ENCODE measurements around the gene COX8C. TPM values are rescaled to one million over a fixed set of nuclear protein-coding genes. Genes with fewer than 3 reads are reported as not detected.
"Not testable (repeated sequence)": the region's sequence is repeated elsewhere in the genome, so short reads cannot be mapped to it uniquely, and the experiment has no call there.

COX8C gene
- polyA plus RNA-seq, 2 of the 4 experiments (the other 2 are of a cell fraction), result not detected

DNA sequence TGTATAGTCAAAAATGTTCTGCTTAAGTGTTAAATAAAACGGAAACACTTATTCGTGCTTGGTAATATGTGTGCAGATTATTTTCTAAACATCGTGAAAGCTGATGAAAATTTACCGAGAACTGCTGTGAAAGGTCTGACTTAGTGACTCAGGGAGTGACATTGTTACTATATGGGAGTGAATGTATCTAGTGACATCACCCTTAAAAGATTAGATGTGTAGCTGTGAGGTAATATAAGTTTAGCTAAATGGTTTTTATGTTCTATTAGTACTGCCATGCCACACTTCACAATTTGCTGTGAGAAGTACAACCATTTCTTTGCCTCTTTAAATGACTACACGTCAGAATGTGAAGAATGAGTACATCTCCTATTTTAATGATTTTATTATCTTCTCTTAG lies 1.3 kb downstream of the COX8C start:
- Histone ChIP-seq H3K4me2 (no peak overlapping the region), H3K4me3 (no peak overlapping the region), H3K4me1 (no peaks in the 10 kb centered on the region), H3K9me3 (peaks cover 4% of the 10 kb centered on the region; the same call in 1 of the 3 replicates), H3K27ac (no peak overlapping the region)
- POLR2A ChIA-PET, result no interaction called here
- DNase-seq (ENCODE audit: low read depth in 1 of 2, low spot score in 1 of 2) (no peak), FAIRE-seq (no peak), ATAC-seq (no peak)
- TF ChIP-seq ZC3H11A (IDR thresholded peaks at IDR 0.05) (no peak), RFX5 (IDR thresholded peaks at IDR 0.05) (no peak), ZSCAN20 (CRISPR knock-in tag; IDR thresholded peaks at IDR 0.05) (no peak), ZFP36 (IDR thresholded peaks at IDR 0.05; ENCODE audit: borderline replicate concordance, partially characterized antibody) (no peak)
- TF ChIP-seq, protein P1, sequence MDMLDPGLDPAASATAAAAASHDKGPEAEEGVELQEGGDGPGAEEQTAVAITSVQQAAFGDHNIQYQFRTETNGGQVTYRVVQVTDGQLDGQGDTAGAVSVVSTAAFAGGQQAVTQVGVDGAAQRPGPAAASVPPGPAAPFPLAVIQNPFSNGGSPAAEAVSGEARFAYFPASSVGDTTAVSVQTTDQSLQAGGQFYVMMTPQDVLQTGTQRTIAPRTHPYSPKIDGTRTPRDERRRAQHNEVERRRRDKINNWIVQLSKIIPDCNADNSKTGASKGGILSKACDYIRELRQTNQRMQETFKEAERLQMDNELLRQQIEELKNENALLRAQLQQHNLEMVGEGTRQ (IDR thresholded peaks at IDR 0.05), result no peak
- WGBS (ENCODE audit: missing lambda C conversion rate), result 83% methylated on average over 5 of the region's 5 CpGs
- CTCF ChIA-PET, result no interaction called here

DNA sequence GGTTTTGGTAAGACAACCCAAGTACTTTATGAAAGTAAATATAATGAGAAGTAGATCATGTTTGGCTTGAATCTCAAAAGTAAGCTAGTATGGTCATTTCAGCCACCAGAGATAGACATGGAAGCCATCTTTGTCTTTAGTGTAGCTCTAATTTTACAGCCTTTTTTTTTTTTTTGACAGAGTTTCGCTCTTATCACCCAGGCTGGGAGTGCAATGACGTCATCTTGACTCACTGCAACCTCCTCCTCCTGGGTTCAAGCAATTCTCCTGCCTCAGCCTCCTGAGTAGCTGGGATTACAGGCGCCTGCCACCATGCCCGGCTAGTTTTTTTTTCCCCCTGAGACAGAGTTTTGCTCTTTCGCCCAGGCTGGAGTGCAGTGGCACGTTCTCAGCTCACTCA lies 7.9 kb downstream of the COX8C start:
- H3K4me3 ChIP-seq; H3K4me1 ChIP-seq; FAIRE-seq; POLR2A ChIA-PET; DNase-seq (ENCODE audit: low read depth in 1 of 2, low spot score in 1 of 2); H3K4me2 ChIP-seq; ATAC-seq; H3K27ac ChIP-seq; H3K9me3 ChIP-seq; TF ChIP-seq FOSL2 (IDR thresholded peaks at IDR 0.05): not testable (repeated sequence)
- CTCF ChIA-PET, result interaction anchor here (0.6 to 1.3 kb wide), 3 partner anchors 8 to 15 kb away, joined by 3 to 4 read pairs (median 3); partner anchors contain the start of gene COX8C
- 72% methylated on average over 6 of the region's 6 CpGs for WGBS (ENCODE audit: missing lambda C conversion rate)
- 0 out of 2 replicates have a peak, but pooled peaks have one; percentile 6 for TF ChIP-seq FOSL2 (CRISPR knock-in tag; IDR thresholded peaks at IDR 0.05)

DNA sequence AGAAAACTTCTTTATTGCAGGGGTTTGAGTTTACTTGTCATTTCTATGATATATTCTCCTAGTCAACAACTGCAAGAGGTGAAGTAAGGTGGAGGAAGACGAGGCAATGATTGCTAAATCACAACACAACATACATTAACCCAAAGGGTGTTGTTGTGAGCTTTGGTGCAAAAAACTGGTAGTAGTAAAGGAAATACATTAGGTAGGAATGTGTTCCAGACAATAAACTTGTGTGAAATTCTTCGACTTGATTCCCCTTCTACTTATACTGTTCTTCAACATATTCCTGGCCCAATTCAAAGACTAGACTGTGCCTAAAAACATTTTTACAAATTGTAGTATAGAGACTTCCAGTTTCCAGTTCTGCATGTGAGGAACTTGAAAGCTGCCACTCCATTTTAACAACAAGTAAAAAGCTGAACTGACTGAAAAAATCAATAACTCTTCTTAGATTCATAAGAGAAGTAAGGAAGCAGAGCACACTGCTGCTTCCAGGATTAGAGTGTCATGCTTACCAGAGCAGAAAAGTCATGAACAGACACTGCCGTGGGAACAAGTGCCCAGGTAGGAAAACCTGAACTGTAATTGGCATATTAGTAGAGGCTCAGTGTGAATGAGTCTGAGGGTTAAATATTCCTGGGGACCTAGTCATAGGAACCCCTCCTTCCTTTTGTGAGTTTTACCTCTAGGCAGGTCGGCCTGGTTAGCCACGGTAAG lies 22.2 kb downstream of the COX8C start:
- FAIRE-seq (no peak), DNase-seq (ENCODE audit: low read depth in 1 of 2, low spot score in 1 of 2) (no peak), ATAC-seq (no peak)
- ChIA-PET POLR2A (no interaction called here), CTCF (interaction anchor here (1.2 kb wide), 1 partner anchor 12 kb away, joined by 3 read pairs; no protein-coding TSS in a partner anchor)
- WGBS (ENCODE audit: missing lambda C conversion rate), result 37% methylated on average over 5 of the region's 5 CpGs
- H3K4me3 ChIP-seq, result no peak overlapping the region
- no peak overlapping the region for H3K27ac ChIP-seq
- H3K4me1 ChIP-seq, result no peaks in the 10 kb centered on the region
- H3K9me3 ChIP-seq, result no peaks in the 10 kb centered on the region
- H3K4me2 ChIP-seq, result no peak overlapping the region
- TF ChIP-seq, protein P2, sequence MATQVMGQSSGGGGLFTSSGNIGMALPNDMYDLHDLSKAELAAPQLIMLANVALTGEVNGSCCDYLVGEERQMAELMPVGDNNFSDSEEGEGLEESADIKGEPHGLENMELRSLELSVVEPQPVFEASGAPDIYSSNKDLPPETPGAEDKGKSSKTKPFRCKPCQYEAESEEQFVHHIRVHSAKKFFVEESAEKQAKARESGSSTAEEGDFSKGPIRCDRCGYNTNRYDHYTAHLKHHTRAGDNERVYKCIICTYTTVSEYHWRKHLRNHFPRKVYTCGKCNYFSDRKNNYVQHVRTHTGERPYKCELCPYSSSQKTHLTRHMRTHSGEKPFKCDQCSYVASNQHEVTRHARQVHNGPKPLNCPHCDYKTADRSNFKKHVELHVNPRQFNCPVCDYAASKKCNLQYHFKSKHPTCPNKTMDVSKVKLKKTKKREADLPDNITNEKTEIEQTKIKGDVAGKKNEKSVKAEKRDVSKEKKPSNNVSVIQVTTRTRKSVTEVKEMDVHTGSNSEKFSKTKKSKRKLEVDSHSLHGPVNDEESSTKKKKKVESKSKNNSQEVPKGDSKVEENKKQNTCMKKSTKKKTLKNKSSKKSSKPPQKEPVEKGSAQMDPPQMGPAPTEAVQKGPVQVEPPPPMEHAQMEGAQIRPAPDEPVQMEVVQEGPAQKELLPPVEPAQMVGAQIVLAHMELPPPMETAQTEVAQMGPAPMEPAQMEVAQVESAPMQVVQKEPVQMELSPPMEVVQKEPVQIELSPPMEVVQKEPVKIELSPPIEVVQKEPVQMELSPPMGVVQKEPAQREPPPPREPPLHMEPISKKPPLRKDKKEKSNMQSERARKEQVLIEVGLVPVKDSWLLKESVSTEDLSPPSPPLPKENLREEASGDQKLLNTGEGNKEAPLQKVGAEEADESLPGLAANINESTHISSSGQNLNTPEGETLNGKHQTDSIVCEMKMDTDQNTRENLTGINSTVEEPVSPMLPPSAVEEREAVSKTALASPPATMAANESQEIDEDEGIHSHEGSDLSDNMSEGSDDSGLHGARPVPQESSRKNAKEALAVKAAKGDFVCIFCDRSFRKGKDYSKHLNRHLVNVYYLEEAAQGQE (IDR thresholded peaks at IDR 0.05), result no peak
- no peak for TF ChIP-seq ZFP36 (IDR thresholded peaks at IDR 0.05; ENCODE audit: borderline replicate concordance, partially characterized antibody)
- TF ChIP-seq, protein P3, sequence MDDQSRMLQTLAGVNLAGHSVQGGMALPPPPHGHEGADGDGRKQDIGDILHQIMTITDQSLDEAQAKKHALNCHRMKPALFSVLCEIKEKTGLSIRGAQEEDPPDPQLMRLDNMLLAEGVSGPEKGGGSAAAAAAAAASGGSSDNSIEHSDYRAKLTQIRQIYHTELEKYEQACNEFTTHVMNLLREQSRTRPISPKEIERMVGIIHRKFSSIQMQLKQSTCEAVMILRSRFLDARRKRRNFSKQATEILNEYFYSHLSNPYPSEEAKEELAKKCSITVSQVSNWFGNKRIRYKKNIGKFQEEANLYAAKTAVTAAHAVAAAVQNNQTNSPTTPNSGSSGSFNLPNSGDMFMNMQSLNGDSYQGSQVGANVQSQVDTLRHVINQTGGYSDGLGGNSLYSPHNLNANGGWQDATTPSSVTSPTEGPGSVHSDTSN (IDR thresholded peaks at IDR 0.05), result no peak
- TF ChIP-seq CBX8 (IDR thresholded peaks at IDR 0.05), result no peak
- TF ChIP-seq FOSL2 (IDR thresholded peaks at IDR 0.05), result no peak
- TF ChIP-seq FOSL2 (CRISPR knock-in tag; IDR thresholded peaks at IDR 0.05), result no peak
- TF ChIP-seq JUN (IDR thresholded peaks at IDR 0.05), result no peak
- TF ChIP-seq EHF (CRISPR knock-in tag; IDR thresholded peaks at IDR 0.05), result no peak
- TF ChIP-seq CHD2 (IDR thresholded peaks at IDR 0.05; ENCODE audit: low read length, partially characterized antibody), result no peak
- no peak for TF ChIP-seq TP53 (CRISPR knock-in tag; IDR thresholded peaks at IDR 0.05)
- no peak for TF ChIP-seq MAFK (IDR thresholded peaks at IDR 0.05; ENCODE audit: partially characterized antibody)
- TF ChIP-seq, protein P4, sequence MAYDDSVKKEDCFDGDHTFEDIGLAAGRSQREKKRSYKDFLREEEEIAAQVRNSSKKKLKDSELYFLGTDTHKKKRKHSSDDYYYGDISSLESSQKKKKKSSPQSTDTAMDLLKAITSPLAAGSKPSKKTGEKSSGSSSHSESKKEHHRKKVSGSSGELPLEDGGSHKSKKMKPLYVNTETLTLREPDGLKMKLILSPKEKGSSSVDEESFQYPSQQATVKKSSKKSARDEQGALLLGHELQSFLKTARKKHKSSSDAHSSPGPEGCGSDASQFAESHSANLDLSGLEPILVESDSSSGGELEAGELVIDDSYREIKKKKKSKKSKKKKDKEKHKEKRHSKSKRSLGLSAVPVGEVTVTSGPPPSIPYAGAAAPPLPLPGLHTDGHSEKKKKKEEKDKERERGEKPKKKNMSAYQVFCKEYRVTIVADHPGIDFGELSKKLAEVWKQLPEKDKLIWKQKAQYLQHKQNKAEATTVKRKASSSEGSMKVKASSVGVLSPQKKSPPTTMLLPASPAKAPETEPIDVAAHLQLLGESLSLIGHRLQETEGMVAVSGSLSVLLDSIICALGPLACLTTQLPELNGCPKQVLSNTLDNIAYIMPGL (CRISPR knock-in tag; IDR thresholded peaks at IDR 0.05; ENCODE audit: borderline replicate concordance), result no peak
- no peak for TF ChIP-seq EP300 (IDR thresholded peaks at IDR 0.05)
- TF ChIP-seq TFCP2L1 (CRISPR knock-in tag; IDR thresholded peaks at IDR 0.05), result no peak
- TF ChIP-seq SREBF2 (IDR thresholded peaks at IDR 0.05), result no peak
- no peak for TF ChIP-seq FOSB (CRISPR knock-in tag; IDR thresholded peaks at IDR 0.05)
- TF ChIP-seq RAD21 (conservative IDR thresholded peaks at IDR 0.05 in 1 of 2, IDR thresholded peaks at IDR 0.05 in 1 of 2), result no peak
- TF ChIP-seq BHLHE40 (IDR thresholded peaks at IDR 0.05; ENCODE audit: low read depth, low read length), result no peak
- TF ChIP-seq, protein P5, sequence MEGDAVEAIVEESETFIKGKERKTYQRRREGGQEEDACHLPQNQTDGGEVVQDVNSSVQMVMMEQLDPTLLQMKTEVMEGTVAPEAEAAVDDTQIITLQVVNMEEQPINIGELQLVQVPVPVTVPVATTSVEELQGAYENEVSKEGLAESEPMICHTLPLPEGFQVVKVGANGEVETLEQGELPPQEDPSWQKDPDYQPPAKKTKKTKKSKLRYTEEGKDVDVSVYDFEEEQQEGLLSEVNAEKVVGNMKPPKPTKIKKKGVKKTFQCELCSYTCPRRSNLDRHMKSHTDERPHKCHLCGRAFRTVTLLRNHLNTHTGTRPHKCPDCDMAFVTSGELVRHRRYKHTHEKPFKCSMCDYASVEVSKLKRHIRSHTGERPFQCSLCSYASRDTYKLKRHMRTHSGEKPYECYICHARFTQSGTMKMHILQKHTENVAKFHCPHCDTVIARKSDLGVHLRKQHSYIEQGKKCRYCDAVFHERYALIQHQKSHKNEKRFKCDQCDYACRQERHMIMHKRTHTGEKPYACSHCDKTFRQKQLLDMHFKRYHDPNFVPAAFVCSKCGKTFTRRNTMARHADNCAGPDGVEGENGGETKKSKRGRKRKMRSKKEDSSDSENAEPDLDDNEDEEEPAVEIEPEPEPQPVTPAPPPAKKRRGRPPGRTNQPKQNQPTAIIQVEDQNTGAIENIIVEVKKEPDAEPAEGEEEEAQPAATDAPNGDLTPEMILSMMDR (IDR thresholded peaks at IDR 0.05), result no peak
